Thyroid gland (tissue), 4 donors: ENCODE data around the gene ITPR2. TPM values are rescaled to one million over a fixed set of nuclear protein-coding genes. Genes with fewer than 3 reads are reported as not detected.

ENCODE experiments used
- small RNA-seq: library from RNA; depleted of rRNA; stranded (forward); fragments of <200 nt; gene quantifications from one replicate; pipeline ENCODE3, GENCODE V24; 2016
- total RNA-seq, 4 donors: library from RNA; depleted of rRNA; stranded (reverse); fragments of >200 nt; gene quantifications; one replicate each; pipeline ENCODE4 v1.2.3, GENCODE V29; 2016

The ITPR2 gene
- total RNA-seq, 4 donors from 2014 or later: 24.4 to 39.7 (median 33.7) TPM

Small RNAs within 50 kb of the gene (small RNA-seq; reads per million reads assigned to genes)
- gene RNA5SP354: not detected

Other genes starting within 250 kb of the ITPR2 start
- gene INTS13, start 104.8 kb upstream of the ITPR2 start, total RNA-seq: 10 to 100 TPM; 15.7 to 30.5 (median 18.4) TPM
- gene FGFR1OP2, start 105.3 kb upstream of the ITPR2 start, total RNA-seq: 100 to 1,000 TPM in 2 of 4 donors, 10 to 100 TPM in 2; 68.1 to 134 (median 96.9) TPM
- gene TM7SF3, start 181.2 kb upstream of the ITPR2 start, total RNA-seq: 100 to 1,000 TPM in 1 of 4 donors, 10 to 100 TPM in 3; 69.7 to 213 (median 76.8) TPM
- 10 to 100 TPM; 49.0 to 92.8 (median 73.8) TPM for gene MED21, start 189.4 kb upstream of the ITPR2 start, total RNA-seq
- gene C12orf71, start 249.4 kb upstream of the ITPR2 start, total RNA-seq: not detected